GM18517 (cell line): ENCODE data around the gene ZEB2.

Experiments
- ATAC-seq: cut with Tn5 transposase; IDR thresholded peaks from one replicate; pipeline ENCODE4 v1.9.1; 2021; ENCODE audit warnings: mild to moderate bottlenecking, moderate library complexity; ENCODE audit not compliant: unreplicated experiment

Gene ZEB2

GRCh38 chr2:144514616-144515091, 5.3 kb downstream of the ZEB2 start:
- ATAC-seq, result no peak

DNA sequence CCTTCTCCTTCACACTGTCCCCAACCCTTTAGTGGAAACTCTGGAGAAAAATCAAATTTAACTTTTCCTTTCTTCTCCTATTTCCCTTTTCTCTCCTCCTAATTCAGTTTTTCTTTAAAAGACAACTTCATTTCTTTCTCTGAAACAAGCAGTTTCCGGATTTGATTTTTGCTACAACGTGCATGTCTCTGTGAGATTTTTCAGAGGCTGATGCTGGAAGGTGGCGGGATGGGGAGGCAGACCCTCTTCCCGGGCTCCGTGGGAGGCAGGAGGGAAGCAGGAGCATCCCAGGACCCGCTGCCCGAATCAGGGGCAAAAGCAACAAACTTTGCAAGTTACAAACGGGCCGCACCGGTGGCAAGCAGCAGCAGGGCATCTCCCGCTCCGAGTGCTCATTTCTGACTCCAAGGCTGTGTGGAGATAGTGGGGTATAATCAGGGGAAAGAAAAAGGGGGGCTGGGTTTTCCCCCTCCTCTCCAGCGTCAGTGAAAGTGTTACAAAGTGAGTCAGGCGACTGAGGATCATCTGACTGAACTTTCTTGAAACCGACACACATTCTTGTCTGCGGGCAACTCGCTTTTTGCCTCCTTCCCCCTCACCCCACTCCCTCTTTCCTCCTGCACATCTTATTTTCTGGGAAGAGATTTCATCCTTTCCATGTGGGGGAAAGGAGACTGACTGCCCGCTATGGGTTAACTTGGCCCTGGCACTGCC, 6.4 kb downstream of the ZEB2 start:
- no peak for ATAC-seq

- no peak for ATAC-seq
These were observed 7.0 kb downstream of the ZEB2 start for GRCh38 chr2:144512891-144513351.

- ATAC-seq, result no peak
These were observed 7.4 kb downstream of the ZEB2 start for GRCh38 chr2:144512470-144512869.

GRCh38 chr2:144511937-144512336, 8.0 kb downstream of the ZEB2 start:
- ATAC-seq, result no peak

DNA sequence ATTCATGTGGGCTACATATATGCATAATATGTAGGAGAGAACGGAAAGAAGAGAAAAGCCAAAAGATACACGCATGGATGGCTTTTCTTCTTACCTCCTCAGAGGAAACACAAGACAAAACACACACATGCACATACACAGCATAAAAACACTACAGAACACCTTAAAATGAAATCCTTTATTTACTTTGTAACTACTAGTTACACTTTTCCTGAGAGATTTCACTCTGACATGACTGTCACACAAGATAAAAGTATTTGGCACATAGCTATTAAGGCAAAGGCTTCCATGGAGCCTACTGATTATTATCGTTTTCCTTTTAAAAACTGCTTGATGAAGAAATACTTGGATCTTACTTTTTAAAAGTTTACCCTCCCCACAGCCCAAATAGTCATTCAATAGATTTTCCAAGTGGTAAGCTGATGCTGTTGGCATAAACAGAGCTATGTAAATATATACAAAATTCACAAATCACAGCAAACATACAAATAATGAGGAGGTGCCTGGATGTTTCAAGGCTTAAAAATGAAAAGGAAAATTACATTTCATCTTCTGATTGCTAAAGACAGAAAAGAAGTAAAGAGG, 8.6 kb downstream of the ZEB2 start:
- no peak for ATAC-seq

GRCh38 chr2:144510294-144510991, 9.5 kb downstream of the ZEB2 start:
- ATAC-seq, result peak; percentile 62

- ATAC-seq, result no peak
These were observed 10.1 kb downstream of the ZEB2 start for GRCh38 chr2:144509879-144510221.

GRCh38 chr2:144509001-144509878, 10.7 kb downstream of the ZEB2 start:
- no peak for ATAC-seq

GRCh38 chr2:144508172-144508851, 11.6 kb downstream of the ZEB2 start:
- no peak for ATAC-seq

DNA sequence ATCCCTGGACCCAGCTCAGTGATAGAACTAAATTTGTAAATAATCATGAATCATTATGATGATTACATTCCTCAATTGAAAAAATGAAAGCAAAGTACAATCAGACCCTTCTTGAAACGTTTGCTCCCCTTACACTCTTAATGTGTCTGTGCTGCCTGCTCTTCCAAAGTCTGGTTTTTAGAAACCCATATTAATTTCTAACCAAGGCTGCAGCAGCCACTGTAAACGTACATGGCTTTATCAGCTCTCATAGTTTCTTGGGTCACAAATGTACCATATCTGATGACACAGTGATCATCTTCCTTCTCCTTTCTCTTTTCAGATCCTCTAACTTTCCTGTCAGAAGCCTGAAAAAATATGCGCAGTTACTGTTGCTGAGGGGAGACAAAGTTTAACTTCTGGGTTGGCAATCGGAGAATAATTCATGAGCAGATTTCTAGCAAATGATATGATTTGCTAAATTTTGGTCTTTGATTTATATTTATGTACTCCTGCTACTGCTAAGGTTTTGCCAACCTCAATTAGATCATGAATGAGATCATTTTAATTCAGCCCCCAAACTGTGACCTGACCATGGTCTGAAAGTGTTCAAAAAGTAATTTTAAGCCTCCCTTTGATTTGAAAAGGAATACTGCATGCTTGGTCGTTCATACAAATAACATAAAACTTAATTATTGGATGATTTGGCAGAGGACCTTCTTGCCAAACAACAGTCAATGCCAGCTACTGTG, 12.3 kb downstream of the ZEB2 start:
- ATAC-seq, result no peak

DNA sequence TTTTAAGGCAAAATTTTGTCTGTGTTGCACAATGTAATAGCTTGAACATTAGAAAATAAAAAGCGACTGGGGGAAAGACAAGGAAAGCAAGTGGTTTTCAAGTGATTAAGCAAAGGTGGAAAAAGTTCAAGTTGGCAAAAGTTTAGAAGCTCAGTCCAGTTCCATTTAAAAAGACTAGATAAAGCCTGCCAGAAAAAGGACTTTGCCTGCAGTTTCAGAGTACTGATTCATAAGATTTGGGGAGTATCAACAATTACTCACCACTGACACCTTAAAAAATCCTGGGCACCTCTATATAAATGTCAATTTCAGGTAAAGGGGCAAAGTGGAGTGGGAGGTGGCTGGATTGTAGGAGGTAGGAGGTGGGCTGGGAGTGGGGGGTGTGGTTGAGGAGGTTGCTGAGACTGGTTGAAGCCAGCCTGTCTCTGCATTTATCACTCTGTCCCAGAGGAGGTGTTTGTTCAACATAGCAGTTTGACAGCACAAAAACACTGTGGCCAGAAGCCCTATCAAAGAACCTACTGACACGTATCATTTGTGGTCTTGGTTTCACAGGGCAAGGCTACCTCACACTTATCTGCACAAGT, 14.6 kb downstream of the ZEB2 start:
- ATAC-seq, result no peak

GRCh38 chr2:144504218-144504641, 15.7 kb downstream of the ZEB2 start:
- no peak for ATAC-seq

- no peak for ATAC-seq
These were observed 16.7 kb downstream of the ZEB2 start for GRCh38 chr2:144503242-144503641.

DNA sequence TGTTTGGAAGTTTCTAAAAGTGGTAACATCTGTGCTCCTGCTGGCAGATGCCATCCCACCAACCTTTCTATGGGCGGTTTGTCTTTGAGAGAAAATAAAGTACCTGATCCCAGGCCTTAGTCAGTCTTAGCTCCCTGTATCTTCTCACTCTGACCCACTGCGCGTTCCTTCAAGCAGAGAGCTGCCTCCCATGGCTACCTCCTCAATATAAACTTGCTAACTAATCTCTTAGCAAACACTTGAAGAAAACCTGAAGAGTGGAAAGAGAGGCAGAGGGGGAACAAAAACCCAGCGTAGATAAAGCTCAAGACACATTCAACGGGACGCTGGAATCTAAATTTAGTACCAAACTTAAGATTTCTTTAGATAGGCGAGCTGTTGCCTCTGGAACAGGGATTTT, 17.6 kb downstream of the ZEB2 start:
- ATAC-seq, result no peak

GRCh38 chr2:144501627-144502026, 18.3 kb downstream of the ZEB2 start:
- ATAC-seq, result no peak

DNA sequence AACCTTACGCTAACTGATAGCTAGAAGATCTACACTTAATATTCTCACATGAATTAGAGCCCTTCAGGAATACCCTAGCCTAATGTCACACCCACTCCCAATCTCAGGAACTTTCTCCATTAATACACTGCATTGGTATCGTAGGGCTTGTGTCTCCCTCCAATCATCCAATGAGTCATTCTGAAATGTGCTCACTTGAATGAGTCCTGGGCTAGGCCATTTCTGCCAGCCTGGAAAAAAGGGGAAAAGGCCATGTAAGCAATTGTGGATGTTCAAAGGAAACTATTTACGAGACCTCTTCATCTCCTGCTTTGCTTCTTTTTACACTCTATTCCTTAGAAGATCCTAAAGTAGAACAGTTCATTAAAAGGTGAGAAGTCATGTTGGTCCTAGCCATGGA, 18.8 kb downstream of the ZEB2 start:
- no peak for ATAC-seq

DNA sequence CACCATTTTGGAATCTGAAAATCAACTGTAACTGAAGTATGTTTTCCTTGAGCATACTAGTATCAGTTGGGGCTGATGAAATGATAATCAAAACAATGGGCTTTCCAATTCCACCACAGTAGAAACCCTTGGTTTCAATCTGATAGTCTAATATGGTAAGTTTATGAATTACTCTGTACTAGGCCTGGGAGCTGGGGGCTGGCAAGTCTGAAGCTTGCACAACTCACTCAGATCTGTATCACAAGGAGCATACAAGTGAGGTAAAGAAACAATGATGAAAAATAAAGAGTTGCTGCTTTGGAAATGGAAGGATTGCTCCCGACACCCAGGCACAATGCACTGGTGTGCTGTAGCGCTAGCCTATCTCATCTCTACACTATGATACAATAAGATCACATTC, 19.4 kb downstream of the ZEB2 start:
- no peak for ATAC-seq

GRCh38 chr2:144498277-144498676, 21.6 kb downstream of the ZEB2 start:
- ATAC-seq, result no peak
